Ovary (tissue), 9 donors: Measurements from ENCODE around the gene RPTOR. TPM values are rescaled to one million over a fixed set of nuclear protein-coding genes. Genes with fewer than 3 reads are reported as not detected.

Experiments
- DNase-seq, 5 donors: peaks; one replicate each; pipeline ENCODE4 v3.0.0-alpha.2; 2019 to 2020
- H3K27ac ChIP-seq, 2 donors: fragments of 200-600 bp; one replicate each; pipeline versions ENCODE4 v1.5.1 to v1.8.0; 2019 to 2022
- H3K27me3 ChIP-seq: fragments of 200-600 bp; one replicate; pipeline ENCODE4 v1.8.0; 2022
- H3K36me3 ChIP-seq: fragments of 200-600 bp; sonication (generic); one replicate; pipeline ENCODE4 v1.5.1; 2019
- H3K4me1 ChIP-seq: one replicate; pipeline ENCODE4 v1.8.1; 2013; ENCODE audit warnings: mild to moderate bottlenecking, moderate library complexity; ENCODE audit not compliant: insufficient read depth
- H3K4me3 ChIP-seq: fragments of 200-600 bp; sonication (generic); one replicate; pipeline ENCODE4 v1.5.1; 2017
- H3K9me3 ChIP-seq, 2 donors: fragments of 200-600 bp in 1 of 2; sonication (generic) in 1 of 2; one replicate each; pipeline versions ENCODE4 v1.5.1 to v1.8.1; 2013 to 2019; ENCODE audit warnings: mild to moderate bottlenecking in 1 of 2, moderate library complexity in 1 of 2
- EP300 ChIP-seq: sonication (generic); formaldehyde crosslinking; IDR thresholded peaks from one replicate; pipeline ENCODE4 v1.6.1; 2017; ENCODE audit warnings: antibody characterized with exemption
- POLR2A ChIP-seq: fragments of 450-650 bp; IDR thresholded peaks from one replicate; pipeline ENCODE4 v1.6.1; 2017; ENCODE audit warnings: antibody characterized with exemption, mild to moderate bottlenecking, moderate library complexity
- WGBS, 3 donors: extraction: QIAGEN DNeasy Blood & Tissue Kit in 1 of 3; methylation state at CpG; one replicate each; pipeline versions ENCODE4 v1.1.5 to v1.1.7; 2013 to 2017; 5-methylcytosine and 5-hydroxymethylcytosine counted together
- intact Hi-C, 4 donors: fragments of 100-400 bp; cut with DNase I; formaldehyde crosslinking; loops; one replicate each; pipeline versions ENCODE4 v1.11.0 to v1.15.1; 2022 to 2023
- polyA plus RNA-seq, 2 donors: library from polyadenylated mRNA; stranded (reverse); fragments of 200-250 nt in 1 of 2; fragments of 350-450 nt in 1 of 2; fragmentation: Illumina TruSeq in 1 of 2; extraction: RNeasy Lipid Tissue Mini Kit (QIAGEN cat#74804) in 1 of 2; gene quantifications; one replicate each; pipeline ENCODE4 v1.2.3, GENCODE V29; 2013 to 2014
- total RNA-seq, 7 donors: library from RNA; depleted of rRNA in 2 of 7; stranded (reverse); fragments of >200 nt in 2 of 7; fragmentation: NEBNext Ultra II Directional in 3 of 7; extraction: Animal tissue kit (Norgen Biotek cat#: 25700) in 3 of 7; gene quantifications; one replicate each; pipeline versions ENCODE4 v1.1.0 to v1.2.4, GENCODE V29; 2016 to 2023
- TF ChIP-seq, protein P1 (sequence below), 3 donors: fragments of 450-650 bp in 2 of 3; fragments of 200-600 bp in 1 of 3; IDR thresholded peaks; one replicate each; pipeline versions ENCODE4 v1.5.1 to v1.8.0; 2016 to 2022; ENCODE audit warnings: antibody characterized with exemption in 3 of 3, mild to moderate bottlenecking in 1 of 3
- donor health status: DM: no; HTN: no; CAD: no; lungs with moderate emphysema.
- donor health status: DM: no; HTN: no; CAD: no.
- donor health status: Bipolar disorder and iron deficiency.
- donor health status: DM: yes; HTN: yes; CAD: no.
- donor health status: DM: no; HTN: no; CAD: no.
- donor health status: DM: yes; HTN: yes; CAD: no.

Gene RPTOR
- total and polyA plus RNA-seq, 9 donors: 11.1 to 41.9 (median 27.9) TPM

DNA sequence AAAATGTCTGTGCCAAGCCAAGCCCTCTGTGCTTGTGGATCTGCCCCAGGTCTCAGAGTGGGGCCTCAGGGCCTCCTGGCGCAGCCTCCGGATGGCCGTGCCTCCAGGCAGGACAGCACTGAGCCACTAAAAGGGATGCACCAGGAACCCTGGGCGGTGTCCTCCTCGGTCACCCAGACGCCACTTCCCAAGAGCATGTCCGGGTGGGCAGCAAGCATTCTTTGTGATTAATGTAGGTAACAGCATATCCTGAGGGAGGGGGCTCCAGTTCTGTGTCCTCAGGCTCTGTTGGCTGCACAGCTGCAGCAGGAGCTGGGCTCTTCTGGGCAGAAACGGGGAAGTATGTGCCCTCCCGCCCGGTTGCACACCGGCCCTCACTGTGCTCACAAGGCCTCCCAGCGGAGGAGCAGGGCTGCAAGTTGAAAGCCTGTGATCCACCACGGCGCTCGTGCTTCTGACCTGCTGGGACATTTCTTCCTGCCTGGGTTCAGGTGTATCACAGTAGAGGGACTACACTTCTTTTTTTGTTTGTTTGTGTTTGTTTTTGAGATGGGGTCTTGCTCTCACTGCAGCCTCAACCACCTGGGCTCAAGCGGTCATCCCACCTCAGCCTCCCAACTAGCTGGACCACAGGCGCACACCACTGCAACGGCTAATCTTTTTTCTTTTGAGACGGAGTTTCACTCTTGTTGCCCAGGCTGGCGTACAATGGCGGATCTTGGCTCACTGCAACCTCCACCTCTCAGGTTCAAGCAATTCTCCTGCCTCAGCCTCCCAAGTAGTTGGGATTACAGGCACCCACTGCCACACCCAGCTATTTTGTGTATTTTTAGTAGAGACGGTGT lies 409.1 kb downstream of the RPTOR start:
- TF ChIP-seq EP300 (no peak), POLR2A (no peak)
- TF ChIP-seq, protein P1, sequence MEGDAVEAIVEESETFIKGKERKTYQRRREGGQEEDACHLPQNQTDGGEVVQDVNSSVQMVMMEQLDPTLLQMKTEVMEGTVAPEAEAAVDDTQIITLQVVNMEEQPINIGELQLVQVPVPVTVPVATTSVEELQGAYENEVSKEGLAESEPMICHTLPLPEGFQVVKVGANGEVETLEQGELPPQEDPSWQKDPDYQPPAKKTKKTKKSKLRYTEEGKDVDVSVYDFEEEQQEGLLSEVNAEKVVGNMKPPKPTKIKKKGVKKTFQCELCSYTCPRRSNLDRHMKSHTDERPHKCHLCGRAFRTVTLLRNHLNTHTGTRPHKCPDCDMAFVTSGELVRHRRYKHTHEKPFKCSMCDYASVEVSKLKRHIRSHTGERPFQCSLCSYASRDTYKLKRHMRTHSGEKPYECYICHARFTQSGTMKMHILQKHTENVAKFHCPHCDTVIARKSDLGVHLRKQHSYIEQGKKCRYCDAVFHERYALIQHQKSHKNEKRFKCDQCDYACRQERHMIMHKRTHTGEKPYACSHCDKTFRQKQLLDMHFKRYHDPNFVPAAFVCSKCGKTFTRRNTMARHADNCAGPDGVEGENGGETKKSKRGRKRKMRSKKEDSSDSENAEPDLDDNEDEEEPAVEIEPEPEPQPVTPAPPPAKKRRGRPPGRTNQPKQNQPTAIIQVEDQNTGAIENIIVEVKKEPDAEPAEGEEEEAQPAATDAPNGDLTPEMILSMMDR (IDR thresholded peaks at IDR 0.05): no peak
- H3K4me1 ChIP-seq: peaks cover under 1% of the 10 kb centered on the region
- 96 to 97% (median 96%) methylated on average over 22 of the region's 22 CpGs for WGBS, 3 donors
- intact Hi-C loops: no loop called here
- H3K27me3 ChIP-seq: no peaks in the 10 kb centered on the region
- H3K27ac ChIP-seq: no peak overlapping the region
- no peaks in the 10 kb centered on the region for H3K36me3 ChIP-seq
- H3K4me3 ChIP-seq: no peak overlapping the region
- no peaks in the 10 kb centered on the region for H3K9me3 ChIP-seq
- peak in 2 of 5 donors; percentile 12 to 23 for DNase-seq

DNA sequence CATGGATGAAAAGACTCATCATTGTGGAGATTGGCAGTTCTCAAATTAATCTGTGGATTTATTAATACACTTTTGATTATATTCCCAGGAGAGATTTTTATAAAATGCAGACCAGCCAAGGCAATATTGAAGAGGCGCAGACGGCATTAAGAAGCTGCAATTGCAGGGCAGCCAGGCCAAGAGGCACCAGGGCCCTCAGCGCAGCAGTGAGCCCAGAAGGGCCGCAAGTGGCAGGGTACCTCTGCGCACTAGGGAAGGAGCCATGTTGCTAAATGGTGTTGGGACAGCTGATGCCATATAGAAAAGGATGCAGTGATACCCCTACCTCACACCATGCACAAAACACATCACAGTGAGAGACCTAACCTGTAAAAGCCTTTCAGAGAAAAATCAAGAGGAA lies 410.4 kb downstream of the RPTOR start:
- WGBS, 3 donors: 80 to 99% (median 86%) methylated on average over 5 of the region's 5 CpGs
- DNase-seq: peak in 2 of 5 donors; percentile 4 to 10

DNA sequence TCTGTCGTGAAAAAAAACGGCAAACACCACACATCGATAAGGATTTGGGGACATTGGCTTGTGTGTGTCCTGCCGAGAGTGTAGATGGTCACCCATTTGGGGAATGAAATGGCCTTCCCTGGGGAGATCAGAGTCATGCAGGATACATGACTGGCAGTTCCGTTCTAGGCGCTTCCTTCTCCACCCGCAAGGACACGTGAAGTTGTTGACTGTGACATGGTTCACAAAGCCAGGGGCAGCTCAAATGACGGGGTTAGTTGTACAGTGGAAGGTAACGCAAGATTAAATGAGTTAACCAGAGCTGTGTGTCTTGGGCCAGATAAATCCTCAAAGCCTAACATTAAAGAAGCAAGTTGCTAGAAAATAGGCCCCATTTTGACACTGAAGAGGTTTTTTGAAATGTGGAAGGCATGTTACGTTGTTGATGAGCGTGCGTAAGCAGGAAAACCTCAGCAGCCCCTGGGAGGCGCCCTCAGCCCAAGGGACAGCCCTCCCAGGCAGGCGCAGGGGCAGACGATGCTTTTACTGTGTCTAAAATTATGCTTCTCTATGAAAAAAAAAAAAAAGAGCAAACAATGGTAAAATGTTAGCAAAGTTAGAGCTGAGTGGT lies 411.1 kb downstream of the RPTOR start:
- H3K27ac ChIP-seq: no peak overlapping the region
- no peaks in the 10 kb centered on the region for H3K9me3 ChIP-seq
- TF ChIP-seq, protein P1 (IDR thresholded peaks at IDR 0.05): no peak
- peak in 2 of 5 donors; percentile 7 to 17 for DNase-seq
- H3K36me3 ChIP-seq: no peaks in the 10 kb centered on the region
- intact Hi-C loops: no loop called here
- H3K4me1 ChIP-seq: peaks cover 20% of the 10 kb centered on the region
- WGBS, 3 donors: 91 to 94% (median 94%) methylated on average over 16 of the region's 16 CpGs
- no peaks in the 10 kb centered on the region for H3K27me3 ChIP-seq
- H3K4me3 ChIP-seq: no peak overlapping the region

More for the DNA sequence above, 410.4 kb downstream of the RPTOR start:
- Histone ChIP-seq H3K9me3 (no peaks in the 10 kb centered on the region), H3K4me3 (no peak overlapping the region), H3K27ac (no peak overlapping the region), H3K4me1 (peaks cover 14% of the 10 kb centered on the region), H3K36me3 (no peaks in the 10 kb centered on the region), H3K27me3 (no peaks in the 10 kb centered on the region)
- intact Hi-C loops: no loop called here
- TF ChIP-seq EP300 (no peak), POLR2A (no peak)
- TF ChIP-seq, protein P1 (IDR thresholded peaks at IDR 0.05): no peak

DNA sequence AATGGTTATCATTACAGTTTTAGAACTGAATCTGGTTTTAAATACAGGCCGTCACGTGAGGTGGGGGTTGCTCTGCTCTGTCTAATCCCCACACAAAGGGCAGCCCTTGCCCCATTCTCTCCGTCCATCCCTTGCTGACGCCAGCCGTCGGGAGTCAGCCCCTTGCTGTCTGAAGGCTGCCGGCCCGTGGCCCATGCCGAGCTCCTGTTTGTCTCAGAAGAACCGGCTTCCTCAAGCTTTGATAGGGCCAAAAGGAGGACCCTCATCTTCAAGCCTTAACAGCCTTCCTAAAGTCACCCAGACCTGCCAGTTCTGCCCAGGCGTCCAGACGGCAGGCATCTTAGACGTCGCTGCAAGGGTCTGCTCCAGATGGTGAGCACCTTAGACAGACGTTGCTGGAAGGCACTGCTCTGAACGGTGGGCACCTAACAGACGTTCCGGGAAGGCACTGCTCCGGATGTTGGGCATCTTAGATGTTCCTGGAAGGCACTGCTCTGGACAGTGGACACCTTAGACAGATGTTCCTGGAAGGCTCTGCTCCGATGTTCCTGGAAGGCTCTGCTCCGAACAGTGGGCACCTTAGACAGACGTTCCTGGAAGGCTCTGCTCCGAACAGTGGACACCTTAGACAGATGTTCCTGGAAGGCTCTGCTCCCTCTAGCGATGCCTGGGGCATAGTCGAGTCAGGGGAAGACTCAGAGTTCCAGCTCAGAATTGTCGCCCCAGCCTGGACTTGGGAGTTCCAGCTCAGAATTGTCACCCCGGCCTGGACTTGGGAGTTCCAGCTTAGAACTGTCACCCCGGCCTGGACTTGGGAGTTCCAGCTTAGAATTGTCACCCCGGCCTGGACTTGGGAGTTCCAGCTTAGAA lies 411.9 kb downstream of the RPTOR start:
- WGBS, 3 donors: 84 to 89% (median 86%) methylated on average over 25 to 28 of the region's 29 CpGs
- Histone ChIP-seq H3K4me3 (no peak overlapping the region), H3K27ac (no peak overlapping the region), H3K36me3 (no peaks in the 10 kb centered on the region), H3K4me1 (peaks cover 22% of the 10 kb centered on the region), H3K27me3 (no peaks in the 10 kb centered on the region), H3K9me3 (no peaks in the 10 kb centered on the region)
- no peak for DNase-seq
- intact Hi-C loops: no loop called here
- no peak for TF ChIP-seq POLR2A
